Erythroblast (primary cell): Measurements from ENCODE around the gene COL16A1.

Experiments used
- GATA1 ChIP-seq: IDR thresholded peaks from 2 replicates; pipeline ENCODE4 v1.6.1; 2011; ENCODE audit warnings: low read depth, mild to moderate bottlenecking, control low read depth, low read length, moderate library complexity
- POLR2A ChIP-seq: IDR thresholded peaks from 2 replicates; pipeline ENCODE4 v1.6.1; 2011; ENCODE audit warnings: mild to moderate bottlenecking, low read length

DNA sequence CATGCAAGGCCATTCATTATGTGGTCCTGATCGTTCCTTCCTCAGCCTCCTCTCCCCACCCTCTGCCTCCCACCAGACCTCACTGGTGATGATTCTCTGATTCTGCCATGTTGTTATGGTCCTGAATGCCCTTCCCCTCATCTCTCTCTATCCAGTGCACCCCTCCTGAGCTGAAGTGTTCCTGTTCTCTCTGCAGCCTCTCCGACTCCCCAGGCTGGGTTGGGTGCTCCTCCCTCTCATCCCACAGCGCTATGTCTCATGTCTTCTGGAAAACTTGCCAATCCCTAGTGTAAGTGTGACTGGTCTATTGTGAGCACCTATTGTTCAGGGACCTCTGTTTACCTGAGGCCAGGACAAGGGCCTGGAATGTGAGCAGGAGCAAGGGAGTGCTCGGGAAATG lies 48.1 kb downstream of the COL16A1 start:
- no peak for TF ChIP-seq POLR2A
- TF ChIP-seq GATA1, result no peak
